ENCODE results near the gene TRIM71. TPM values are rescaled to one million over a fixed set of nuclear protein-coding genes. Genes with fewer than 3 reads are reported as not detected.
"Not testable (repeated sequence)": the region's sequence is repeated elsewhere in the genome, so short reads cannot be mapped to it uniquely, and the experiment has no call there.

The TRIM71 gene
- total RNA-seq, 2 experiments from 2014 or later = 0.04 to 0.06 TPM

GRCh38 chr3:32902887-32903371 lies 85.1 kb downstream of the TRIM71 start:
- CTCF ChIA-PET = interaction anchor here (1.0 to 1.4 kb wide), 2 partner anchors 30 to 87 kb away, joined by 3 read pairs; no protein-coding TSS in a partner anchor
- POLR2A ChIA-PET = not testable (repeated sequence)

GRCh38 chr3:32903953-32904352 lies 86.2 kb downstream of the TRIM71 start:
- POLR2A ChIA-PET = no interaction called here

GRCh38 chr3:32909999-32910398 lies 92.2 kb downstream of the TRIM71 start:
- ChIA-PET CTCF (interaction anchor here (0.5 kb wide), 1 partner anchor 608 kb away, joined by 3 read pairs; no protein-coding TSS in a partner anchor), POLR2A (no interaction called here)

More at GRCh38 chr3:32903953-32904352, 86.2 kb downstream of the TRIM71 start:
- CTCF ChIA-PET = interaction anchor here (1.4 kb wide), 1 partner anchor 88 kb away, joined by 3 read pairs; no protein-coding TSS in a partner anchor

DNA sequence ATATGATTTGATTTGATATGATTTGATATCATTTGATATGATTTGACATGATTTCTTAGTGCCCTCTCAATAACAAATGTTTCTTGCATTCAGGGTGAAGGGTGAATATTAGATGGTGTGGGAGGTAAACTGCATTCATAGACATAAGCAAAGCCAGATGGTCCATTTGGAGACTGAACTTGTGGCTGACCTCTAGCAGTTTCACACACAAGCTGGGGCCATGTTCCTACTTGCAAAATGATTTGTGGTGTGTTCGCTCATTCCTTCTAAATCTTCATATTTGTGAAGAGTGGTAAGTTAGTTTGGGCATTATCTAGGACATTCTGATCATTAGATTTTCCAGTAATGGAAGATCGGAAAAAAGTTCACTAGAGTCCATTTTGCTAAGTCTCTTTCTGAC lies 93.2 kb downstream of the TRIM71 start:
- POLR2A ChIA-PET = no interaction called here
- CTCF ChIA-PET = no interaction called here

GRCh38 chr3:32912046-32912445 lies 94.2 kb downstream of the TRIM71 start:
- ChIA-PET CTCF (no interaction called here), POLR2A (no interaction called here)

GRCh38 chr3:32913790-32914446 lies 96.1 kb downstream of the TRIM71 start:
- POLR2A ChIA-PET = no interaction called here

DNA sequence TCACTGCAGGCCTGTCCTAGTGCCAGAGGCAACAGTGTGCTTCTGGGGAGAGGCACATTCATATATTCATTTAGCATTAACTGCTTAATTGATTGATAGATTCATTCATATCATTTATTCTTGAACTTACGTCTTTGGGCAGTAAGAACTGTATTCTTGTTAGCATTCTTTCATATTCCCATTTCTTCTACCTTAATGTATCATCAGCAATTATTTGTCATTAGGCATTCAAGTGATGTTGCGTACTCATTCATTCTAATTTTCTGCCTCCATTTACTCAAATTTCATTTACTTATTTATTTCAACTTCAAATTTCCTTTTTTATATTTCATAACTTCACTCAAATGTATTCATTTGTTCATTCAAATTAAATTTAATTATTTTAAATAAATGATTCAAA lies 102.1 kb downstream of the TRIM71 start:
- CTCF ChIA-PET = no interaction called here
- POLR2A ChIA-PET = no interaction called here

More at GRCh38 chr3:32913790-32914446, 96.1 kb downstream of the TRIM71 start:
- CTCF ChIA-PET = interaction anchor here (0.7 kb wide), 1 partner anchor 222 kb away, joined by 4 read pairs; no protein-coding TSS in a partner anchor

DNA sequence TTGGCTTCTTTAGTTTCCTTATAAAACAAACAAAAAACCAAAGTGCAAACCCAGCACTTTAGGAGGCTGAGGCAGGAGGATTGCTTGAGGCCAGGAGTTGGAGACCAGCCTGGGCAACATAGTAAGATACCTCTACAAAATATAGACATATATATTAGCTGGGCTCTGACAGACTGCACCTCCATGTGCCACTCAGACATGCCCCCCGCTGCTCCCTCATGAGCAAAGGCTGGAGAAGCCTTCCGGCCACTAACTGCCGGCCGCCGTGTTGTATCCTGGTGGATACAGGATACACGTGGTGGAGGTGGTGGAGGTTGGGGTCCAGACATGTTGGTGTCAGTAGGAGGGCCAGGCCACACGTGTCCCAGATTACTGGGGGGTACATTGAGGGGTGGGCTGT lies 104.3 kb downstream of the TRIM71 start:
- ChIA-PET CTCF (no interaction called here), POLR2A (no interaction called here)

GRCh38 chr3:32930161-32930560 lies 112.4 kb downstream of the TRIM71 start:
- ChIA-PET POLR2A (no interaction called here), CTCF (no interaction called here)

- CTCF ChIA-PET, POLR2A ChIA-PET: not testable (repeated sequence)
These were observed 113.5 kb downstream of the TRIM71 start for GRCh38 chr3:32931273-32931672.

DNA sequence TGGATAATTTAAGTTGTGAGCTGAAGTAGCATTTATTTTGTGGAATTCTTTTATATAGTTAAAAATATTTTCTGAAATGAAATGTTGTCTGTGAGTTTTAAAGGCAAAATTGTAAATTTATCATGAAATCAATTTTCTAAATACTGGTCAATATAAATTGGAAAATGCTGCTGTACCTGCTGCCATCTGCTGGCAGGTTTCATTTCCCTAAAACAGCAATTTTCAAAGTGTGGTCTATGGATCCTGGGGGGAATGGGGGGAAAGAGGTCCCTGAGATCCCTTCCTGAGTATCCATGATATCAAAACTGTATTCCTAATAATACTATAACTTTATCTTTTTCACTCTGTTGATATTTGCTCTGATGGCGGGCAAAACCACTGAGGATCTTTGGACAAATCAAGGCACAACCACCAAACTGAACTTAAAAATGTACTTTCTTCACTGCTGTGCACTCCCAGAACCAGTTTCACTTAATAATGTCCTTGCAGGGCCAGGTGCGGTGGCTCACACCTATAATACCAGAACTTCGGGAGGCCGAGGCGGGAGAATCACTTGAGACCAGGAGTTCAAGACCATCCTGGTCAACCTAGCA lies 116.4 kb downstream of the TRIM71 start:
- POLR2A ChIA-PET = interaction anchor here (0.6 kb wide), 1 partner anchor 500 kb away, joined by 5 read pairs; no protein-coding TSS in a partner anchor
- CTCF ChIA-PET = no interaction called here

- ChIA-PET POLR2A (no interaction called here), CTCF (no interaction called here)
These were observed 119.5 kb downstream of the TRIM71 start for GRCh38 chr3:32937331-32937730.

GRCh38 chr3:32939531-32940284 lies 121.9 kb downstream of the TRIM71 start:
- POLR2A ChIA-PET, CTCF ChIA-PET: not testable (repeated sequence)

GRCh38 chr3:32940726-32941125 lies 122.9 kb downstream of the TRIM71 start:
- ChIA-PET POLR2A (no interaction called here), CTCF (interaction anchor here (0.6 kb wide), 1 partner anchor 47 kb away, joined by 4 read pairs; no protein-coding TSS in a partner anchor)

DNA sequence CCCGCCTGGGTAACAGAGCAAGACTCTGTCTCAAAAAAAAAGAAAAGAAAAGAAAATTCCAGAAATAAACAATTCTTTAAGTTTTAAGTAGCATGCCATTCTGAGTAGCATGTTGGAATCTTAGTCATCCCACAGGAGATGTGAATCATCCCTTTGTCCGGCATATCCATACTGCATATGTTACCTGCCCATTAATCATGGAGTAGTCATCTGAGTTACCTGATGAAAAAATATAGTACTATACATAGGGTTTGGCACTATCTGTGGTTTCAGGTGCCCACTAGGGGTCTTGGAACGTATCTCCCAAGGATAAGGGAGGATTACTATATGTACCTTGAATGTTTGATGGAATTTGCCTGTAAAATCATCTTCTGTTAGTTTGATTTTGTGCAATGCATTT lies 127.3 kb downstream of the TRIM71 start:
- ChIA-PET CTCF (interaction anchor here (6.5 kb wide), 1 partner anchor 127 kb away, joined by 94 read pairs; no protein-coding TSS in a partner anchor), POLR2A (no interaction called here)

DNA sequence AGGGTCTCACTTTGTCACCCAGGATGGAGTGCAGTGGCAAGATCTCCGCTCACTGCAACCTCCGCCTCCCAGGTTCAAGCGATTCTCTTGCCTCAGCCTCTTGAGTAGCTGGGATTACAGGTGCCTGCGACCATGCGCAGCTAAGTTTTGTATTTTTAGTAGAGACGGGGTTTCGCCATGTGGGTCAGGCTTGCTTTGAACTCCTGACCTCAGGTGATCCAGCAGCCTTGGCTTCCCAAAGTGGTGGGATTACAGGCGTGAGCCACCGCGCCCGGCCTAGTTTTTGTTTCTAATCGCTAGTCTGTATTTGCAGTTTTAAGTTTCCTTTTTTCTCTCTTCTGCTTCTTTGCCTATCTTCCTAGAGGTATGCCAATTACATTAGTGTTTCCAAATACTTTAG lies 127.8 kb downstream of the TRIM71 start:
- POLR2A ChIA-PET = not testable (repeated sequence)
- CTCF ChIA-PET = interaction anchor here (6.5 kb wide), 1 partner anchor 126 kb away, joined by 94 read pairs; no protein-coding TSS in a partner anchor

DNA sequence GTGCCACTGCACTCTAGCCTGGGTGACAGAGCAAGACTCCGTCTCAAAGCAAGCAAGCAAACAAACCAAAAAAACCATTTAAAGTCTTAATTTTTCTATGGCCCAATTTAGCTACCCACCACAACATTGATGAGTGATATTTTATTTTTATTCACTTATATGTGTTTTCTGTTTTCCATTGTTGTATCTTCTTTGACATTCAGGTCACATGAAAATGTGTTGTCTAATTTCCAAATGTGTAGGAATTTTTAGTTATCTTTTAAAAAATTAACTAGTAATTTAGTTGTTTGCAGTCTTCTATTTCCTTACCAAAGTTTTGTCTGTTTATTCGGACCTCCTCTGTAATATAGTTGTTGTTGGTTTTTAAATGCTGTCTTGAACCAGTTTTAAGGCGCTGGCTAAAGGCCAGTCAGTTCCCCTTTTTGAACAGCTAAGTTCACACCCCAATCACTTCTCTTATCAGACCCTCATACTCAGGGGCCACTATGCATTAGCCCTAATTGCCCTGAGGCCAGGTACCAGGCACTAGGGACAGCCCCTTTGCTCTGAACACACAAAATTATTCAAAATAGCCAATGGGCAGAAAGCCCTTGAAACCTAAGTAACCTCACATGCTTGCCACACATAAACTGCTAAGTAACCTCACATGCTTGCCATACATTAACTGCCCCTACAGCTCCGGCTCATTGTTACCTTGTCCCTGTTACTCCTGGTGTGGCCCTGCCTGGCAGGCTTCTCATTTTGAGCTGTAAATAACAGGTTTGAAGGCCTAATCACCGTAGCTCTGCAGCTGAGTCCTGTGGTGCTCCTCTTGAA lies 129.4 kb downstream of the TRIM71 start:
- POLR2A ChIA-PET = interaction anchor here (1.3 kb wide), 1 partner anchor 115 kb away, joined by 3 read pairs; no protein-coding TSS in a partner anchor
- CTCF ChIA-PET = interaction anchor here (0.6 to 6.5 kb wide), 10 partner anchors 14 to 185 kb away, joined by 3 to 94 read pairs (median 4); no protein-coding TSS in a partner anchor

Measured in activated CD8-positive, alpha-beta memory T cell treated with anti-CD3 and anti-CD28 coated beads for 36 hours (primary cell).